GF-D8 (cell line): ENCODE measurements around the gene SYNJ2.

Experiments used
- DNase-seq: peaks from one replicate; lab custom pipeline; 2025; lab: John Stamatoyannopoulos, UW

Gene SYNJ2

DNA sequence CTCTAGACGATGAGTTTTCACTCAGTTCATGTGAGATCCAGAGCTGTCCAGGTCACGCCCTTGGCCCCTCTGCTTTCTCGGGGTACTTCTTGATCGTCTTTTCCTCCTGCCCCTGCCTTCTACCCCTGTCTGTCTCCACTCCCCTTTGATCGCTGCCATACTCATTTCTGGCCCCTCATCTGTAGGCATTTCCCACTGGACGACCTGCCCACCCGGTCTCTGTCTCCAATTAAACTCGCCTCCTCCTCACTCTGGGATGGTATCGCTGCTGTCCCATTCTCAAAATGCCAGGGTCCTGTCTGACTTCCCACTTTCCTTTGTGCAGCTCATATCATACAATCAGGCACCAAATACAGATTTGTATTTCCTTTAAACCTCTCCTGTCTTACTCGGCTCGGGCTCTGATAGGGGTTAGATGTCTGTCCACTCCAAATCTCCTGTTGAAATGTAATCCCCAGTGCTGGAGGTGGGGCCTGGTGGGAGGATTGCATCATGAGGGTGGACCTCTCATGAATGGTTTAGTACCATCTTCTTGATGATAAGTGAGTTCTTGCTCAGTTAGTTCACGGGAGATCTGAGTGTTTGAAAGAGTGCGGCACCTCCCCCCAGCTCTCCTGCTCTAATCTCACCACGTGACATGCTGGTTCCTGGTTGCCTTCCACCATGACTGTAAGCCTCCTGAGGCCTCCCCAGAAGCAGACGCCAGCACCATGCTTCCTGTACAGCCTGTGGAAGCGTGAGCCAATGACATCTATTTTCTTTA, 3.5 kb upstream of the SYNJ2 start:
- DNase-seq, result no peak

- DNase-seq, result no peak
Observed at GRCh38 chr6:157980288-157981131, 1.2 kb upstream of the SYNJ2 start.

GRCh38 chr6:157981132-157981394, 600 bp upstream of the SYNJ2 start:
- DNase-seq, result no peak

DNA sequence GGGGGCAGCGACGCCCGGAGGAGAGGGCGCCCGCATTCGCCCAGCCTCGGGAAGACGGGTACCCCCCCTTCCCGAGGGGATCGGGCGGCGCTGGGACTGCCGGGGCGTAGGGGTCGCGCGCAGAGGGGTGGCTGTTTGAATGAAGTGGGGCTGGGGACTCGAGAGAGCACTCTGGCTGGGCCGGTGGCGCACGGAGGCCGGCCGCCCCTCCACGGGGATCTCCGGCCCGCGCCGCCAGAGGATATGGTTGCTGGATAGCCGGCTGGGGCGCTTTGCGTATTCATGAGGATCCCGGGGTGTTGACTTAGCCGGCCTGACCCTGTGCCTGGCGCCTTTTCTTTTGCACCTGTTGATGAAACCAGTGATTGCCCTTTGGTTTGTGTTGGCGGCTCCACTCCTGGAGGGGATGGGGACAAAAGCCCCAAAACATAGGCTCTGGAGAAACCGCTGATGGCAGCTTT, 469 bp downstream of the SYNJ2 start:
- DNase-seq, result no peak

DNA sequence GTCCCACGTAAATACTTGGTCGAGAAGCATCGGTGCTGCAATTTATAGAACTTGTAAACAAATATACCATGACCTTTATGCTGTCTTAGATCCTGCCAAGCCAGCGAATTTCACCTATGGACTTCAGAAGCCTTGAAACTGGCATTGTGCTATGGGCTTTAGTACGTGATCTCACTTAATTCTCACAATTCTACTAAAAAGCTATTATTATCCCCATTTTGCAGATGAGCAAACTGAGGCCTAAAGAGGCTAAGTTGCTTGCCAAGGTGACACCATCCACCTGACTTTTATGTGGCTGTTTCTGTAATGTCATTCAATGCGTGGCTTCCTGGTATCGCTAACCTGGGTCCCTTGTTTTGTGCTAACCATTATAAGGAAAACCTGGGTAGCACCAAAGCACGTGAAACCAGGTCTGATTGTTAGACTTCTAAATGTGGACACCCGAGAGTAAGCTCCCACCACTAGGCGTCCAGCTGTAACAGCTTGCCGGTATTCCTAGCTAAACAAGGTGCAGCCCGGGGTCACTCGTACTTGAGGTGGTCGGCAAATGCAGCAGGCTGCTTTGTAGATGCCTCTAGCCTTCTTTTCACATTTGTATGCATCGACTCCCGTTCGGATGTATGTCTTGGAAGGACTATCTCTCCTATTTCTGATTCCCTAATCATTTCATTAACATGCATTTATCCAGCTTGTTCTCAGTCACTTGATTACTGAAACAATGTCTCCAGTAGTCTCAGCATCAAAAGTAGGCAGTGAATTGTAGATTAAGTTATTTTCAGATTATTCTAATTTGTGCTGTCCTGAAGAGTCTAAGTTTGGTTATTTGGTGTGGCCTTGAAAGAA, 1.1 kb downstream of the SYNJ2 start:
- no peak for DNase-seq

DNA sequence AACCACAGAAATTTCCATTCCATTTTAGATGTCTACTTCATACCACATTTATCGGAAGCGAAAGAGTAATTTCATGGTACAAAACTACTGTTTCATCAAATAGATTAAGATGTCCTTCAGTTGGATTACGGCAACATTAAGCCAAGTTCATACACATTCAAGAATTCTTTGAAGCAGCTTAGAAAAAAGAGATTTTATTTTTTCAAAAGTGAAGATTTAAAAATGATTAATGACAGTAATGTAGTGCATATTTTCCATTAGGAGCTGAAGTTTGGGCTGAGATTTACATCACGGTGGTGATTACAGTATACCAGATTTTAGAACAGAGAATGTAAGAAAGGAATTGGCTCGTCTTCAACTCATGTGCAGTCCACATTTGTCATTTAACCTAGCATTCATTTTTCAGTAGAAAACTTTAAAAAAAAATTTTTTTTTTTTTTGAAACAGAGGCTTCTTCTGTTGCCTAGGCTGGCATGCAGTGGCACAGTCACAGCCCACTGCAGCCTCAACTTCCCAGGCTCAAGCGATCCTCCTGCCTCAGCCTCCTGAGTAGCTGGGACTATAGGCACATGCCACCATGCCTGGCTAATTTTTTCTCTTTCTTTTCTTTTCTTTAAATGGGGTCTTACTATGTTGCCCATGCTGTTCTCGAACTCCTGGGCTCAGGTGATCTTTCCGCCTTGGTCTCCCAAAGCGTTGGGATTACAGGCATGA, 1.9 kb downstream of the SYNJ2 start:
- DNase-seq, result no peak

GRCh38 chr6:157984128-157984527, 2.5 kb downstream of the SYNJ2 start:
- DNase-seq, result no peak

- peak; percentile 30 for DNase-seq
Observed at GRCh38 chr6:157984686-157985225, 3.1 kb downstream of the SYNJ2 start.

- no peak for DNase-seq
Observed at GRCh38 chr6:157985378-157986155, 3.9 kb downstream of the SYNJ2 start.

- no peak for DNase-seq
Observed at GRCh38 chr6:157987788-157988699, 6.4 kb downstream of the SYNJ2 start.

DNA sequence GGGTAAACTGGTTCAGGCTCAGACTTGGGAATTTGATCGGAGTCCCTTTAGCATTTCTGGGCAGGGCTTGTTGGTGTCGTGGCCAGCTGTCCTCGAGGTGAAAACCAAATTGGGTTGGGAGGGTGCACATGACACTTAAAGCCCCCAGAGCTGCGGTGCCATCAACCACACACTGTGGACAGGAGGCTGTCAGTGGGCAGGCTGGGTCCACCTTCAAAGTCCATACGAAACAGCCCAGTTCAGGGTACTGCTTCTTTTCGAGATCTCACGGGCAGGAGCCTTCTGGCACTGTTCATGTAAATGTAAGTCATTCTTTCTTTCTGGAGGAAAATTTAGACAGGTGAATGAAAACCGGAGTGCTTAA, 7.0 kb downstream of the SYNJ2 start:
- DNase-seq, result no peak

DNA sequence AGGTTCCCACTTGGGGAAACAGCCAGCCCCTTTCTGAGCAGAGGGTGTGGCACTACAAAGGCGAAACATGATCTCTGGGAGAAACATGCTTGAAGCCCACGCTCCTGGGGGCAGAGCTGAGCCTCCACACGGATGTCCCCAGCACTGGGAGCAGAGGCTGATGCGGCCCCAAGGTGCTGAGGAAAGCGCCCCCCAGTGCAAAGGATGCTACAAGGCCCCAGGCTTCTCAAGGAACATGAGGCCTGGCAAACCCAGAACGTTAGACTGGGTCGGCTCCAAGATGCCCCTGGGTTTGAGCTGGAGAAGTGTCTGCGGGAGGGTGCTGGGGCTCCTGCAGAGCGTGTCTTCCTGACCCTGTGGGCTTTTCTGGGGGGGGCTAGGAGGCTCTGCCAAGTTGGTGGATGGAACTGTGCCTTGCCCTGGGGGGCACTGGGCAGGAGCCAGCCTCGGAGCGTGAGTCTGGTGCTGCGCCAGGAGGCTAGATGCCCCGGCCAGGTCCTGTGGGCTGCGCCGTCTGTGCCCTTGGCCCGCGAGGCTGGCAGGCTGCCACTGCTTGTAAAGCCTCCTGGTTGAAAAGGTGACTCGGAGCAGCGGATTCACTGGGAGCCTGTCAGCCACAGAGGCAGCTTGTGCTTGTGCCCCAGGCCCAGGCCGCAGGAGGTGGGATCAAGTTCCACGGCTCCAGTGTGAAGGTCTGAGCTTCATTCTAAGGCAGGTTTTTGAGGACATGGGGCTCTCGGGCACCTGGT, 8.1 kb downstream of the SYNJ2 start:
- no peak for DNase-seq

DNA sequence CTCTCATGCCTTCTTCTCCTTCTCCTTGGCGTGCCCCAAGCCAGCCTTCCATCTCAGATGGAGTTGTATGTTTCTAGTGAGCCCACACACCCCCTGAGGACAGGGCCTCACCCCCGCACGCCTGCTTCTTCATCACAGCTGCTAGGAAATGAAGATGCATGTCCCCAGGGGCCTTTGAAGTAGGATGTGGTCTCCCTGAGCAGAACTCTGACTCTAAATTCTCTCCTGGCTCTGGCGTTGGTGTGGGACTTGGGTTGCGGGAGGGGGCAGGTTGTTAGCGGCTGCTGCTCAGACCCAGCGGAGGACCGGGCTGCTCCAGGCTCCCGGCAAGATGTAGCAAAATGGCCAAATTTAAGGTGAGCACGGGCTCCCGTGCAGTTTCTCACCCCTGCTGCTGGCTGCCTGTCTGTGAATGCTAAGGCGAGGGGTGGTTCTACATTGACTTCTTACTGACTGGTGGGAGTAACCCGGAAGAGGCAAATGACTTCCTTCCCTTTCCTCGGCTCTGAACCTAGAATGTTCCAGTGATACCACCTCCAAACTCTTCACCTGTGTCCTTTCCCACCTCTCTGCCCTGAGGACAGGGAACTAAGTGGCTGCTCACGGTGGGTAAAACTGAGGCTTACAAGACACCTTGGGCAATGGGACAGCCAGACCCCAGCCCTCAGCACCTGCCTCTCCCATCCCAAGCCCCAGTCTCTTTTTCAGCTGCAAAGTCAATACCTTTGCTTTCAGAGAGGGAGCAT, 8.8 kb downstream of the SYNJ2 start:
- peak; percentile 45 for DNase-seq

- no peak for DNase-seq
Observed at GRCh38 chr6:157991067-157991432, 9.4 kb downstream of the SYNJ2 start.

- no peak for DNase-seq
Observed at GRCh38 chr6:157993076-157993475, 11.4 kb downstream of the SYNJ2 start.

GRCh38 chr6:157994125-157994795, 12.6 kb downstream of the SYNJ2 start:
- no peak for DNase-seq

GRCh38 chr6:157995458-157995857, 13.8 kb downstream of the SYNJ2 start:
- DNase-seq, result no peak

DNA sequence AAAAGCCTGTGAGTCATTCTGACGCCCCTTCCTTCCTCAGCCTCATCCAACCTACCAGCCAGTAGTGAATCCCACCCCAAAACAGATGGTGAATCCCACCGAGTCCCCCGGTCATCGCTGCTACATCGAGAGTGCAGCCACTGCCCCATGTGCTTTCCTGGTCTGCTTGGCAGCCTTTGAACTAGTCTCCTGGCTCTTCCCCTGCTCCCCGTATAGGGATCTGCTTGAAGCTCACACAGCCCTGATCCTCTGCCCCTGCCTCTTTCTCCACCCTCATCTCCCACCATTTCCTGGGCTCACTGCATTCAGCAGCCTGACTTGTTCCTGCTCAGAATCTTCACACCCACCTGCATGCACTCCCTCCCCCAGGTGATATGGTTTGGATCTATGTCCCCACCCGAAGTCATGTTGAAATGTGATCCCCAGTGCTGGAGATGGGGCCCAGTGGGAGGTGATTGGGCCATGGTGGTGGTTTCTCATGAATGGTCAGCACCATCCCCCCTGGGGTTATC, 14.6 kb downstream of the SYNJ2 start:
- DNase-seq, result no peak
